Mucosa of stomach (tissue), 1 donor: ENCODE data around the gene SH3BP5.

Experiments used
- H3K27me3 ChIP-seq: one replicate; pipeline ENCODE4 v1.7.0; 2013; ENCODE audit warnings: mild to moderate bottlenecking, low read length; ENCODE audit not compliant: control insufficient read depth, insufficient read depth
- H3K36me3 ChIP-seq: one replicate; pipeline ENCODE4 v1.7.0; 2013; ENCODE audit warnings: low read length; ENCODE audit not compliant: control insufficient read depth, insufficient read depth
- H3K4me1 ChIP-seq: one replicate; pipeline ENCODE4 v1.7.0; 2013; ENCODE audit warnings: mild to moderate bottlenecking, low read length; ENCODE audit not compliant: control insufficient read depth, insufficient read depth
- H3K4me3 ChIP-seq: one replicate; pipeline ENCODE4 v1.7.0; 2013; ENCODE audit warnings: low read length
- H3K9ac ChIP-seq: one replicate; pipeline ENCODE4 v1.7.0; 2013; ENCODE audit warnings: mild to moderate bottlenecking, low read length, moderate library complexity
- H3K9me3 ChIP-seq: one replicate; pipeline ENCODE4 v1.7.0; 2013; ENCODE audit warnings: mild to moderate bottlenecking, low read length, moderate library complexity; ENCODE audit not compliant: control insufficient read depth
- donor health status: Pancreatic carcinoma.

The SH3BP5 gene

DNA sequence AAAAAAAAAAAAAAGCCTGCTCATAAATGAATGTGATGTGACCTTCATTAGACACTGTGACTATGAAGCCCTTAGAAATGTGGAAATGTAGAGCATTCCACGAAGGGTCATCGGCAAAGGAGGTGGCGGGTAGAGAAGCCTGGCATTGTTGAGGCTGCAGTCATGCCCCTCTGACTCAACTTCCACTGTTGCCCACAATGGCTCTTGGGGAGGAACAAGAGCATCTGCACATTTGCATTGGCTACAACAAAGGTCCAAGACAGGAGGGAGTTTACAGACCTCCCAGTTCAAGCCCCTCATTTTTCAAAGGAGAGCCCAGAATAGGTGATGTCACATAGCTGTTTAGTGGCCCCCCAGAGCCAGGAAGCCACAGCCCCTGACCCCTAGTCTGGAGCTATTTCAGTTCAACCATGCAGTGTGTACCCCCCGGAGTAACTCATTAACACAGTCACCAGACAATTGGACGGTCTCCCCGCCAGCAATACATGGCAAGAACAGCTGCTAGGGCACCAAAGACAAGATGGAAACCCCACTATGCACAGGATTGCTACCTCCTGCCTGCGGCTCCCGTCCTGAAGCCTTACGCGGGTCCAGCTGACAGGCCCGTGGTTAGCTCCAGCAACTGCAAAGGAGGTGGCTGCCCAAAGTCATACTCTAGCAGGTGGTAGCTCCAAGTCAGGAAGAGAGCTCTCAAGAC lies 56.2 kb downstream of the SH3BP5 start:
- H3K36me3 ChIP-seq, result no peaks in the 10 kb centered on the region
- no peaks in the 10 kb centered on the region for H3K27me3 ChIP-seq
- no peaks in the 10 kb centered on the region for H3K4me1 ChIP-seq
- no peak overlapping the region for H3K4me3 ChIP-seq
- no peak overlapping the region for H3K9ac ChIP-seq
- no peaks in the 10 kb centered on the region for H3K9me3 ChIP-seq

DNA sequence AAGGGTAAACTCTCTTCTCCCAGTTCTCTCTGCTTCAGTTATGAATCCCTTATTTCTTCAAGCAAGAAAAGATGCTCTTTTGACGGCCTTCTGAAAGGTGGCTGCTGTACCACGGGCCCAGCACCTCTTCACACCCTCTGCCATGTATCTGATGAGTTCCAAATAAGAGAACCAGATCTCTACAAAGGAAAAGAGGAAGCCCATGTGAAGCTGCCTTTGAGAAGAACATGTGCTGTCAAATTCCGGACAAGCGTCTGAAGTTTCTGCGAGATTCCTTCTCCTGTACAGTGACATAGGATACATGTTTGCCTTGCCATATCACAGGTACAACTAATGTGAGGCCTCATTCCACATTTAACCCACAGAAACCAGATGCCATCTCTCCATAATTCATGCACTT lies 59.2 kb downstream of the SH3BP5 start:
- Histone ChIP-seq H3K4me3 (no peak overlapping the region), H3K9ac (no peak overlapping the region), H3K36me3 (no peaks in the 10 kb centered on the region), H3K4me1 (peaks cover 11% of the 10 kb centered on the region), H3K9me3 (no peaks in the 10 kb centered on the region), H3K27me3 (no peaks in the 10 kb centered on the region)

DNA sequence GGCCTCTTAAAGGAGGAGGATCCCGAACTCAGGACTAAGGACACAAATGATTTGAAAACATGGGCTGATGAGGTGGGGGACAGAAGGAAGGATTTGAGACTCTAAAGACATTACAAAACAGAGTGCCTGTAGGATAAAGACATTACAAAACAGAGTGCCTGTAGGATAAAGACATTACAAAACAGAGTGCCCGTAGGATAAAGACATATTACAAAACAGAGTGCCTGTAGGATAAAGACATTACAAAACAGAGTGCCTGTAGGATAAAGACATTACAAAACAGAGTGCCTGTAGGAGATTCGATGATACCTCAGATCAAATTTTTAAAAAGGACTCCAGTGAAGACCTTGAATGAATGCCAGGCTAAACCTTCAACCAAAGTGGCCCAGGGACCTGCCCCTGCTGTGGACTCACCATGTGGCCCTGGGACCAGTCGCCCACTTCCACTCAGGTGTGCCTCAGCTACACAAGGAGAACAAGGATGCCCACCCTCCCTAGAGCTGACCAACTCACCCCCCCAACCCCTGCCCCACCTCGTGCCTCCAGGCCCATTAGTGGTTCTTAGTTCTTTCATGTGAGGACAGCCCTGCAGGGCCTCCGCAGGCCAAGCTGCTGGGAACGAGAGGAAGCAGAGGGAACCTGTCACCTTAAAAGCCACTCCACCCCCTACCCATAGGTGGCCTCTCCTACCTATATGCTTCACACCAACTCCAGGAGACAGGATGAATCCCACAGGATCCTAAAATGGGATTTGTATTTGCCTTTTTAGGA lies 59.8 kb downstream of the SH3BP5 start:
- Histone ChIP-seq H3K4me1 (peaks cover 14% of the 10 kb centered on the region), H3K27me3 (no peaks in the 10 kb centered on the region), H3K36me3 (no peaks in the 10 kb centered on the region), H3K9me3 (no peaks in the 10 kb centered on the region), H3K9ac (no peak overlapping the region), H3K4me3 (no peak overlapping the region)

DNA sequence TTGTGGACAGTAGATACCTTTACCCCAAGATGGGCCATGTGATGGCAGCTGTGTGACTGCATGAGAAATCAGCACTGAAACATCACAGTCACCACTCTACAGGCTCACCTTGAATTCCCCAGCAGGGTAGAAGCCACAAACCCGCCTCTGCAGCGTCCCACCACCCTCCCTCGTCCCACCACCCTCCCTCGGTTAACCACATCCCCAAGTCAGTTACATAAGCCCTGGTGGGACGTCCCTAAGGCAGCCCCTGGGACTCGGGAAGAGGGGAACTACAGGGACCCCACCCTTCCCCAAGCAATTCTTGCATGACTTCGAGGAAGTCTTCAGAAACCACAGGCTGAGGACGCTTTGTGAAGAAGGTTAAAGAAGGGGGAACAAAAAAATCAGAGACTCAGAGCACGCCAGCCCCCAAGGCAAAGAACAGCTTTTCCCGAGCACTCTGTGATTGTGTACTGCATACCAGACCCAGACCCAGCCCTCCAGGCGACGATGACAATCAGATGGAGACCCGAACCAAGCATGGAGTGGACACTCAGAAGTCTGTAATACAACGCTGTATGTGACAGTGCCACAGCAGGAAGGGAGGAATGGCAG lies 60.5 kb downstream of the SH3BP5 start:
- Histone ChIP-seq H3K9me3 (no peaks in the 10 kb centered on the region), H3K4me1 (peaks cover 14% of the 10 kb centered on the region), H3K36me3 (no peaks in the 10 kb centered on the region), H3K27me3 (no peaks in the 10 kb centered on the region), H3K9ac (no peak overlapping the region), H3K4me3 (no peak overlapping the region)

- no peak overlapping the region for H3K9ac ChIP-seq
- no peaks in the 10 kb centered on the region for H3K9me3 ChIP-seq
- no peaks in the 10 kb centered on the region for H3K36me3 ChIP-seq
- no peak overlapping the region for H3K4me3 ChIP-seq
- H3K27me3 ChIP-seq, result no peaks in the 10 kb centered on the region
- peaks cover 14% of the 10 kb centered on the region for H3K4me1 ChIP-seq
These were observed 61.4 kb downstream of the SH3BP5 start for GRCh38 chr3:15271030-15271429.

DNA sequence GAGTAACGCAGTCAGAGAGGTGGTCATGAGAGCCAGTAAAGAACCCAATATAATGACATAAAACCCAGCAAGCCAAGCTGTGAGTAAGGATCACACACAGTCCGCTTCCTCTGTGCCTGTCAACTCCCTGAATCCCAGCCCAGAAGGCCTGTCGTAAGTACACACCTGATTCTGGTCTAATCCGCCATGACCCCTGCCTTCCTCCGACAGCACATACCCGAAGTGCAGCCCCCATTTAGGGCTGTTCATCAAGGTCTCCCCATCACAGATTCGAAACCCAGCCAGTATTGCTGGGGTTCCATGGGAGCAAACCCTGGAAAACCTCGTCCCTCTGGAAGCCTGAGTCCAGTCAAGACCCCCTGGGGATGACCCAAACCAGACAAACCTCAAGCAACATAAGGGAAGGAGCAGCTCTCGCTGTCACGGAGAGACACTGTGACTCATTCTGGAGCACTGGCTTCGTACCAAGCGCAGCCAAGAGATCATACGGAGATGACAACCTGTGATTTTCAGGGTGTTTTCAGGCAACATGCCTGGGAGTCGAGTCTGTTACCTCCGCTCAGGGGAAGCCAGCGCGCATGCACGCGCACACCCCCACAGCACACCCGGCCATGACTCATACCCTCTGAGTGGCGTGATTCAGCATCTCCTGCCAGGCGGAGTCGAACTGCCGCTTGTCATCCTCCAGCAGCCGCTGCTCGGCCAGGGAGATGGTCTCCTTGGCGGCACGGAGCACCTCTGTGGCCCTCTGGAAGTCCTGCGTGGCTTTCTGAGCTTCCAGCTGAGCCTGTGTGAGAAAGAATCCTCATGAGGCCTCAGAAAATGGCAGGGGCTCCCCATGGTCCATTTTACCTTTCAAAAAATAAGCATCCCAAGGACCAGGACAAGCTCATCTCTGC lies 63.0 kb downstream of the SH3BP5 start:
- Histone ChIP-seq H3K36me3 (no peaks in the 10 kb centered on the region), H3K9ac (no peak overlapping the region), H3K4me1 (peaks cover 14% of the 10 kb centered on the region), H3K27me3 (no peaks in the 10 kb centered on the region), H3K4me3 (no peak overlapping the region), H3K9me3 (no peaks in the 10 kb centered on the region)

DNA sequence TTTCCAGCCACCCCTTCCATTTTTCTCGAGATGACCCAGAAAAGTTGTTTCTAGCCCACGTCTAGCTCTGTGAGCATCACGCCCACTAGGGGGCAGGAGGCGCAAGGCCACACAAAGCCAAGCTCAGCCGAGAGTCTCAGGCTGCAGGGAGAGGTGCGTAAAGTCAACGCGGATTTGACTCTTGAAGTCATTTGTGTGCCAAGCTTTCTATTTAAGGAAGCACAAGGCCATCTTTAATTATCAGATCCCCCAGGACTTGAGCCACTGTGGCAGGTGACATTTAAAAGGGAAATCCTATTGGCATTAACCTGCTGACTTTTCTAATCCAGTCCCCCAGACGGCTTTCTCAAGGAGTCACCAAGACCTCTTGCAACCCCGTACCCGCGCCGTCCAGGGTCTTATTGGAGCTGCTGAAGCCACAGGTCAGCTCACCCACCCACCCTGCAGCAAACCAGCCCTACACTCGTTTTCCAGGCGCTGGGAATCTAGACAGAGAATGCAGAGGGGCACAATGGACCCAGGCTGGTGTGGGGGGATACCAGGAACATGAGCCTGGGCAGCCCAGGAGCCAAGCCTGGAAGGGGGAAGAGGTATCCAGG lies 64.3 kb downstream of the SH3BP5 start:
- no peak overlapping the region for H3K9ac ChIP-seq
- H3K27me3 ChIP-seq, result no peaks in the 10 kb centered on the region
- H3K9me3 ChIP-seq, result no peaks in the 10 kb centered on the region
- peaks cover 14% of the 10 kb centered on the region for H3K4me1 ChIP-seq
- no peaks in the 10 kb centered on the region for H3K36me3 ChIP-seq
- H3K4me3 ChIP-seq, result no peak overlapping the region

DNA sequence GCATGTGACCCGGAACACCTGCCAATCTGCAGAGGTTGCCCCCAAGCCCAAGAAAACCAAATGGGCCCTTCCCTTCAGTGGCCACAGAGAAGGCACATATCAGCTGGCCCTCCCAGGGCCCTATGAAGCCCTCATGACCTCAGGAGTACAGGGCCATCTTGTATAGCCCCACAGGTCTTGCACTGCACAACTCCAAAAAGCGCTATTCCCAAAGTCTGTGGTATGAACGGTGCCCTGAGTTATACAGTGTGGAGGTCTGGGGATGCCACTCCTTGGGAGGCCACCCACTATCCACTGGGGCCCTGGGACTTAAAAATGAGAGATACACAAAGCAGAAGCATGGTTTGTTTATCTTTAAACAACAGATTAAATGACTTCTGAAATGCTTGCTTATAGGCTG lies 64.9 kb downstream of the SH3BP5 start:
- H3K4me1 ChIP-seq, result peaks cover 14% of the 10 kb centered on the region

DNA sequence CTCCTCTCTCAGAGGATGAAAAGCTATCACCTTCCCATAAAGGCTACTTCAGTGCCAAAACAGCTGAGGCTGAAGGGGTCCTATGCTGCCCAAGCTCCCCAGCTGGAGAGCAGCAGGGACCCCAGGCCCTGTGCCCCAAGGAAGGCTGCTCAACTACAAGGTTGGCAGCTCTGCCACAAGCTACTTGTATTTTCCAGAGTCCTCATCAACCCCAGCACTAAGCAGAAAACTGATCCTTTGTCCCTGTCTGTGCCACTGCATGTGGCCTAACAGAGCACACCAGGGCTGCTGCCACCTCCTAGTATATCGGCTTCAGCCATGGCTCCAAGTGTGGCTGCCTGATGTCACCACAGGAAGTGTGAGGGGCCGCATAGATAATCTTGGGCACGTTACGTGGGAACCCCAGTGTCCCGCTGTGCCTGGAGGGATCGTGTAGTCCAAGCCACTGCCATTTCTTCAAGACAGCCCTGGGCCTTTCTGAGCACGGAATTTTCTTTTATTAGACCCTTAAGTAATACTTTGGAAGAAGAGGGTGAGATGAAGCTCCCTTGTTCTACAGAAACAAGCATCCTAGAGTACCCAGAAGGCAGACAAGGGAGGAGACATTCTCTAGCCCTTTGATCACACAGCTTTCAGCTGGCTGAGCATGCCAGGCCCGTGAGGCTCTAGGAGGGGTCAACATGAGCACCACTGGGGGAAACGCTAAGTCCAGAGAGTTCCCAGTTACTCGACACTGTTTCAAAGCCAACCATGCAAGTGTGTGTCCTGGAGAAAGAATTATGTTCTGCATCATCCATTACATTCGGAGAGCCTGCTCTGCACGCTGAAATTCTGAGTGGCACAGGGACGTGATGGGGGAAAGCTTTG lies 65.6 kb downstream of the SH3BP5 start:
- Histone ChIP-seq H3K4me1 (peaks cover 14% of the 10 kb centered on the region), H3K9ac (no peak overlapping the region), H3K36me3 (no peaks in the 10 kb centered on the region), H3K4me3 (no peak overlapping the region), H3K9me3 (no peaks in the 10 kb centered on the region), H3K27me3 (no peaks in the 10 kb centered on the region)

More for the DNA sequence above, 64.9 kb downstream of the SH3BP5 start:
- H3K36me3 ChIP-seq, result no peaks in the 10 kb centered on the region
- H3K27me3 ChIP-seq, result no peaks in the 10 kb centered on the region
- no peak overlapping the region for H3K4me3 ChIP-seq
- no peak overlapping the region for H3K9ac ChIP-seq
- H3K9me3 ChIP-seq, result no peaks in the 10 kb centered on the region

- Histone ChIP-seq H3K4me1 (peaks cover 14% of the 10 kb centered on the region), H3K9me3 (no peaks in the 10 kb centered on the region), H3K27me3 (no peaks in the 10 kb centered on the region), H3K4me3 (no peak overlapping the region), H3K36me3 (no peaks in the 10 kb centered on the region), H3K9ac (no peak overlapping the region)
These were observed 66.5 kb downstream of the SH3BP5 start for GRCh38 chr3:15265655-15266509.
